GM21367 (cell line): ENCODE measurements around the gene HDAC4.

Source experiments
- ATAC-seq: cut with Tn5 transposase; IDR thresholded peaks from one replicate; pipeline ENCODE4 v1.9.1; 2021; ENCODE audit not compliant: unreplicated experiment

HDAC4 gene

DNA sequence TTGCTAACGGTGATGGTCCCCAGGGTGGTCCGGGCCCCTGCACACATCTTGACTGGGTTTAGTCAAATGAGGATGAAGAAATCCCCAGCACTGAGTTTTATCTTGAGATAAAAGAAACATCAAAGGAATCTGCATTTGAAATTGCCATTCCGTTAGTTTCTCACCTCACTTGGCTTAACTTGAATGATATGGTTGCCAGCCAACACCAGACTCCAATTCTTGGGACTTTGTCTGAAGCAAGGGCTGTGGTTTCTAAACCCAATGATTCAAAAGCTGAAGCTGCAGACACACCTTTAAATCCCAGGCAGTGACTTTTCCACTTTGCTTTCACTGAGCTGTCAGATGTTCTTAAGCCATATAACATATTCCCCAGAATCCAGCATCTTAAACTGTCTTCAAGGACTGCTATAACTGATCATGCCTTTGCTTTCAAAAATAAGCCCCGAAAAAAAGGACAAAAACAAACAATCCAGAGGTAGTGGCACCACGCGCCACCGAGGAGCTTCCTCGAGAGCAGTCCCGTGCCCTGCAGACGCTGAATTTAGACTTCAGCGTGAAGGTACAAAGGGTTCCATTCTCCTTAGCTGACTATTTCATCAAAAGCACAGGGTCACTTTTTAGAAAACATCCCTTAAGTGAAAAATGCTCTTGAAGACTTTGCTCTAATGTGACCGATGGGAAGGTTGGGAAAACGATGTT, 189.3 kb downstream of the HDAC4 start:
- no peak for ATAC-seq

DNA sequence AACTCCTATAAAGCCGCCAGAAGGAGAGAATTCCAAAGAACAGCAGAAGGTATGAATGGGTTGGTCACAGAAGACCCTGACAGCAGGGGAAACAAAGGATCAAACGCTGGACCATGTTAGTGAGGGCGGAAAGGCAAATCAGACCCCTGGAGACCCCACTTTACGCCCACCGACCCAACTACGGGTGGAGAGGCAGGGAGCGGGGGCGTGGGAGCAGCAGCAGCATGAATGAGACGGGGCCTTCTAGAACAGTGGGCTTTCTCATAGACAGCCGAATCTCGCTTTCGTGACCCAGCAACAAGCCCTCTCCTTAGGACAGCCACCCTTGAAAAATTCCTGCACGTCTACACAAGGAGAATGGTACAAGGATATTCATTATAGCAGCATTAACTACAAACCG, 191.0 kb downstream of the HDAC4 start:
- no peak for ATAC-seq

- ATAC-seq: no peak
Observed at GRCh38 chr2:239208465-239209180, 192.2 kb downstream of the HDAC4 start.

GRCh38 chr2:239206851-239207250, 194.0 kb downstream of the HDAC4 start:
- no peak for ATAC-seq

DNA sequence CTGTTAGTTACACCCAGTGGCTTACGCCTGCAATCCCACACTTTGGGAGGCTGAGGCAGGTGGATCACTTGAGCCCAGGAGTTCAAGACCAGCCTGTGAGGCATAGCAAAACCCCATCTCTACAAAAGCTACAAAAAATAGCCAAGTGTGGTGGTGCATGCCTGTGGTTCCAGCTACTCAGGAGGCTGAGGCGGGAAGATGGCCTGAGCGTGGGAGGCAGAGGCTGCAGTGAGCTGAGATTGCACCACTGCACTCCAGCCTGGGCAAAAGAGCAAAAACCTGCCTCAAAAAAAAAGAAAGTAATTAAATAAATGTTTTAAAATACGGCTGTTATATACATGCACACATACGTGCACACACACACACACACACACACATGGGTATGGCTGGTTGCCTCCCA, 194.8 kb downstream of the HDAC4 start:
- no peak for ATAC-seq

DNA sequence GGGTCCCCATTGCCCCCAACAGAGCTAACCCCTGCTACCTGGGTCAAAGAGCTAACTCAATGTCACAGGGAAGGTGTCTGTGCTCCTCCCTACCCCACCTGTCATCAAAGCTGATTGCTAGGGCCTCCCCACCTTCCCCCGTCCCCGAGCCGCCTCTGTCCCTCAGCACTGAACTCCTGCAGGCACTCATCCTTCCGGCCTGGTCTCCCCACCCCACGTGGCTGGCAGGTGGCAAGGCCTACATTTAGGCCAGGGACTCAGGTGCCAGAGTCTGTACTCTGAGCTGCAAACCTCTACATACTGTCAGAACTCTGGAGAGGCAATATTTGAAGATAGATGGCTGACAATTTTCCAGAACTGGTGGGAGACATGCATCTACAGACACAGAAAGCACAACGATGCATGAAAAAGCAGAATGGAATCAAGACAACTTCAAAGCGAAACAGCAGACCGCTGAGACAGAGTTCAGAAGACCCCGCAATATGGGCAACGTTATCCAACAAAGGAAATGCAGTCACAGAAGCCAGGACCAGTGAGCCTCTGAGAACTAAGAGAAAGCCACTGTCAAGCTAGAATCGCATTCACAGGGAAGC, 195.8 kb downstream of the HDAC4 start:
- ATAC-seq: no peak

- no peak for ATAC-seq
Observed at GRCh38 chr2:239204136-239204875, 196.5 kb downstream of the HDAC4 start.

DNA sequence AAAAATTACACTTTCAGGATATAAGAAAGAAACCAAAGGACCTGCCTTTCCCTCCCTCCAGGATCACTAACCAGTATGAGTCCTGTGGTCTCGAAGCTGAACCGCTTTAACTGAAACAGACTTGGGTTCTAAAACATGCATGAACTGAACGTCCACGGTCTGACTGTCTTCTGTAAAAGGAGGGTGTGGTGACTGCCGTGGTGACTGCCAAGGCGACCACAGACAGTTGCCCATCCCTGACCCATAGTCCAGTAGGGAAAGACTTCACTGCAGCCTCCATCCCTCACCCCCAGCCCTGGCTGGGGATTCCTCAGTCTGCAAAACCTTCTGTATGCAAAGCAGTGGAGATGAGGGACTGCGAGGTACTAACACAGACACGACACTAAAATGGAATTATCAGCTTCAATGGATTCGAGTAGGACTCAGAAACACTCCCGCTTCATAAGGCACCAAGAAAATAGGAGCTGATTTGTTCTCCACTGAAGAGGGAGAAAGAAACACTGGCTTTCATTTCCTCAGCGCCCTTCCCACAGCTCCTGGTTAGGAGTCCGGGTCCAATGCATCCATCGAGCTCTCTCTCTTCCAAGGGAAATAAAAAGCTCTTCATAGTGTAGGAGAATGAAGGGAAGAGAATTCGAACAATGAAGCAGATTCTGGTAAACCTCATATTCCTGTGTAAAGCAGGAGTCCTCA, 197.2 kb downstream of the HDAC4 start:
- no peak for ATAC-seq

- no peak for ATAC-seq
Observed at GRCh38 chr2:239202836-239203235, 198.0 kb downstream of the HDAC4 start.

- ATAC-seq: no peak
Observed at GRCh38 chr2:239202343-239202742, 198.5 kb downstream of the HDAC4 start.

GRCh38 chr2:239201884-239202283, 198.9 kb downstream of the HDAC4 start:
- ATAC-seq: no peak

- no peak for ATAC-seq
Observed at GRCh38 chr2:239201531-239201876, 199.3 kb downstream of the HDAC4 start.

DNA sequence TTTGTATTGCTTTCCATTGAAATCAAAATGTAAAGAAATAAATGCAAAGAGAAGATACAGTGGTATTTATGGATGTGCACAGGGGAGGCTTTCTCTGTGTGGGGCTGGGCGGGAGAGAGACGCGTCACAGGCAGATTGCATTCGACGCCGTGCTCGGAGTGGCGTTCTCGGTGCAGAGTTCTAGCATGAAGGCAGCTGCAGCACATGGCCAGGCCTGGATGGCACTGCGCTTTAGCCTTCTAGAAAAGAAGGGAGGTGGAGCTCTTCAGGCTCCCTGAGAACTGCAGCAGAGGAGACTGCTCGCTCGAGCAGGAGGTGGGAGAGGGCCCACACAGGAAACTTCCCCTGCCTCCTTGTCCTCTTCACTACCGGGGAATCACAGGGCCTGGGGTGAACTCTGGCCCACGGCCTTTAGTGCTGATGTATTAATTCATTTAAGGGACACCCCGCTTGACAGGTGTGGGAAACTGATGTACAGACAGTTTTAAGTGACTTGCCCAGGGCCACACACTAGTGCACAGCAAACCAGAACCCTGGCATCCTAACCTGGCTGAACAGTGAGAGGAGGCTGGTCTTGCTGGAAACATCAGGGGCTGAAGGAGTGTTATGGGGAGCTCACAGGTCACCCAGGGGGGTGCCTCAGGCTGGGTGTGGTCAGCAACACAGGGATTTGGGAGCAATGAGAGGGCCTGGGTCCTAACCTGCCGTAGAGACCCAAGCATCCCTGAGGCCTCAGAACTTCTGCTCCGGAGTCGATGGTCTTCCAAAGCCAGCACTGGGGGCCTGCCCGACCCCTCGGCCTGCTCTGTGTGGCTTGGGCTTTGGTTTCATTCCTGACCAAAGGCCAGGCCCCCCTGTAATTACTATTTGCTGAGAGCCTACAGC, 199.9 kb downstream of the HDAC4 start:
- no peak for ATAC-seq

DNA sequence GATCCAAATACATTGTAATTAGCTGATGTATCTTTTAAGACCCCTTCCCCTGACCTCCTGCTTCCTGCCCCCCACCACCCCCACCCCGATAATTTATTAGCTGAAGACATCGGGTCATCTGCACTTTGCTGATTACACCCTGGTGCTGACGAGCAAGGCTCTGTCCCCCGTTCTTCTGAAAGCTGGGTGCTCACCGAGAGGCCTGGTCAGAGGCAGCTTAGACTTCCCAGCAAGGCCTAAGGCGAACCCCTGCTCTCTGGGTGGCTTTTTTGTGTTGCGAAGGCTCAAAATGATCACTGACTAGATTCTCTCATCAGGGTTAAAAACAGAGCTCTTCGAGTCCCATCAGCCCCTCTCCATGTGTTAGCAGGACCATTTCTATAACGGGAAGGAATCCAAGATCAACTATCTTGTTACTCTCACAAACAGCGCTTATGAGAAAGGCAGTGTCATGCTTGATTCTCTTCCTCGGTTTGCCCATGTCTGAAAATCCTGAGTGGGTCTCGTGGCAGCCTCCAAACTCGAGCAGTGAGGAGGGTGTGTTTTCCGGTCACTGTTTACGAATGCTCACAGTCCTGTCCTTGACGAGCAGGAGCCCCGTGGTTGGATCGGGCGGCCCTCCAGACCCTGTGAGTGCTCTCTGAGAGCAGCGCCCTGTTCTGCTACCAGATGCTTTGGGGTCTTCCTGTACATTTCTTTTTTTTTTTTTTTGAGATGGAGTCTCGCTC, 201.6 kb downstream of the HDAC4 start:
- ATAC-seq: no peak

DNA sequence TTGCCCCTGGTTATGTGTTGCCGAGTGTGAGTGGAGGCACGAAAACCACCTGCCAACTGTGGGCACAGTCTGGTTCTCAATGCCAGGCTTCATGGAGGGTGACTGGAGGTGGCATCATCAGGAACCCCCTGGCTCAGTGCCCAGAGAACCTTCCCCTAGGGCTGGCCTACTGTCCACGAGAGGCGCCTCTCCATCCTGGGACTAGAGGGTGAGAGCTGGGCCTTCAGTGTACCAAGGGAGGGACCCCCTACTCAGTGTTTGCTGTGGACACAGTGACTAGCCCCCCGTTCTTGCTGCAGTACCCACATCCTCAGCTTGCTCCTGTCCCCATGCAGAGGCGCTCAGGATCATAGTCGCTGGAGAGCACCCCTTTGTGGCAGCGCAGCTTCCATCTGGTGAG, 202.6 kb downstream of the HDAC4 start:
- no peak for ATAC-seq

DNA sequence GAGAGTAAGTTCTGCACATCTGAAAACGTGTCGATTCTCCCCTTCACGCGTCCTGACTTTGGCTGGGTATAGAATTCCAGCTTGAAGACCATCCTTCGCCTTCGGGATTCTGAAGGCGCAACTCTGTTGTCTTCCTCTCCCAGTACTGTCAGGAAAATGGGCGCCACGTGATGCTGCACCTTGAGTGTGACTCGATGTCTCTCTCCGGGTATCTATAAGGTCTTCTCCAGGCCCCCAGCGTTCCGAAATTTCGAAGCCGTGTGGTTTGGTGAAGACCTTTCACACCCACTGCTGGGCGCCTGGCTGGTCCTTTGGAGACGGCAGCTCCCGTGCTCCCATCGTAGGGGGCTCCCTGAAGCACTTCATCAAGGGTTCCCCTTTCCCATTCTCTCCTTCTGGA, 203.7 kb downstream of the HDAC4 start:
- ATAC-seq: no peak

DNA sequence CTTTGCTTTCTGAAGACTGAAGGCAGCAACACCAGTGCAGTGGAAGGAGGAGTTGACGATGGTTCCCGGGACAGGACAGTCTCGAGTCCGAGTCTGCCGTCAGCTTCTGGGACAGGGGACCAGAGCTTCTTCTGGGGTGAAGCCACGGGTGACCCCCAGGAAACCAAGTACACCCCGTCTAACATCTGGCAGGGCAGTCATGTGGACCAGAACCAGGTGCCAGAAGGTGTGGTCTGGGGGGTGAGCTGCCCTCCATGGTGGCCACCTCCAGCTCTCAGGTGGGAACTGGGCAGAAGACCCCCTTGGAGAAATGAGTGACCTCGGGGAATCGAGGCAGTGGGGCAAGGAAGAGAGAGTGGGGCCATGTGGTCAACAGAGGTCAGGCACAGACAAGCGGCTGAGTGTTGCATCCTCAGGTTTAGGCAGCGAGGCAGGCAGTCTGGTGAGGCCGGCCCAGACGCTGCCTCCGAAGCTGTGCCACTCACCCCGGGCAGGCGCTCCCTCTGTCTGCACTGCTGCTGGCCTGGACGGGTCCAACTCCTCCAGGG, 204.3 kb downstream of the HDAC4 start:
- ATAC-seq: no peak

DNA sequence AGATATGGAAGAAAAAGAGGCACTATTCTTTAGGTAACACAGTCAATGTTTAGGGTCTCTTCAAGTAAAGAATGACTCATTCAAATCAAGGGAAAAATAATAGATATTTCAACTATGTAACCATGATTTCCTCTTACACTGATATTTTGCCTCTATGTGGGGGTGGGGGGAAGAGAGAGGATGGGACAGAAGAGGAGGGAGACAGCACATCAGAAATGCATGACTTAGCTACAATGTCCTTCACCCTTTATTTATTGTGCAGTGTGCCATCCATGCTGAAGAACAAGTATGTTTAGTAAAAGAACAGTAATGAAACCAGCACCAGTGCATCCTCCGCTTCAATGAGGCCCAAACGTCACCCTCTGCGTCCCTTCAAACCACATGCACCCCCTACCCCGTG, 204.8 kb downstream of the HDAC4 start:
- no peak for ATAC-seq

- no peak for ATAC-seq
Observed at GRCh38 chr2:239195318-239195871, 205.4 kb downstream of the HDAC4 start.
